HG03442 (cell line): ENCODE data around the gene SURF1.
"Not testable (repeated sequence)": the region's sequence is repeated elsewhere in the genome, so short reads cannot be mapped to it uniquely, and the experiment has no call there.

Experiments used
- ATAC-seq: cut with Tn5 transposase; IDR thresholded peaks from one replicate; pipeline ENCODE4 v1.9.1; 2021; ENCODE audit warnings: mild to moderate bottlenecking, moderate library complexity; ENCODE audit not compliant: unreplicated experiment

Gene SURF1

GRCh38 chr9:133356391-133357091, at the start of gene SURF1, which contains the start of gene SURF2:
Gene SURF1 (minus strand): TSS chr9:133356487. CDS start chr9:133356453, 34 bp downstream.
Gene SURF2 (plus strand): TSS chr9:133356550. CDS start chr9:133356593, 43 bp downstream.
- peak; percentile 45 for ATAC-seq

- no peak for ATAC-seq
These were observed 49.5 kb upstream of the SURF1 start for GRCh38 chr9:133405508-133406438.

GRCh38 chr9:133404454-133405002, 48.2 kb upstream of the SURF1 start:
- no peak for ATAC-seq

GRCh38 chr9:133403766-133404453, 47.6 kb upstream of the SURF1 start:
- ATAC-seq, result no peak

GRCh38 chr9:133402689-133403088, 46.4 kb upstream of the SURF1 start:
- ATAC-seq, result no peak

- ATAC-seq, result no peak
These were observed 45.3 kb upstream of the SURF1 start for GRCh38 chr9:133401588-133401987.

GRCh38 chr9:133400292-133400691, 44.0 kb upstream of the SURF1 start:
- ATAC-seq, result no peak

GRCh38 chr9:133397895-133398294, 41.6 kb upstream of the SURF1 start:
- ATAC-seq, result no peak

- no peak for ATAC-seq
These were observed 41.1 kb upstream of the SURF1 start for GRCh38 chr9:133397370-133397769.

GRCh38 chr9:133396952-133397351, 40.7 kb upstream of the SURF1 start:
- no peak for ATAC-seq

GRCh38 chr9:133394687-133395271, 38.5 kb upstream of the SURF1 start:
- no peak for ATAC-seq

GRCh38 chr9:133393399-133393798, 37.1 kb upstream of the SURF1 start:
- ATAC-seq, result no peak

GRCh38 chr9:133392308-133392707, 36.0 kb upstream of the SURF1 start:
- not testable (repeated sequence) for ATAC-seq

- not testable (repeated sequence) for ATAC-seq
These were observed 35.2 kb upstream of the SURF1 start for GRCh38 chr9:133391449-133391848.

GRCh38 chr9:133390713-133391112, 34.4 kb upstream of the SURF1 start:
- ATAC-seq, result no peak

GRCh38 chr9:133389562-133389961, 33.3 kb upstream of the SURF1 start:
- no peak for ATAC-seq

- ATAC-seq, result no peak
These were observed 32.8 kb upstream of the SURF1 start for GRCh38 chr9:133389025-133389557.

- ATAC-seq, result no peak
These were observed 31.4 kb upstream of the SURF1 start for GRCh38 chr9:133387680-133388079.

- ATAC-seq, result no peak
These were observed 30.1 kb upstream of the SURF1 start for GRCh38 chr9:133386338-133386737.

- no peak for ATAC-seq
These were observed 29.2 kb upstream of the SURF1 start for GRCh38 chr9:133385452-133385851.
